Ishikawa (cell line): ENCODE data around the gene SUZ12.

Experiments
- CEBPB ChIP-seq: IDR thresholded peaks from 2 replicates; pipeline ENCODE4 v1.6.1; 2012
- CREB1 ChIP-seq: IDR thresholded peaks from 2 replicates; pipeline ENCODE4 v1.6.1; 2012; ENCODE audit warnings: low read depth
- EGR1 ChIP-seq: IDR thresholded peaks from 2 replicates; pipeline ENCODE4 v1.6.1; 2012
- EP300 ChIP-seq: IDR thresholded peaks from 2 replicates; pipeline ENCODE4 v1.6.1; 2012; ENCODE audit warnings: borderline replicate concordance
- FOXM1 ChIP-seq: IDR thresholded peaks from 2 replicates; pipeline ENCODE4 v1.6.1; 2012; ENCODE audit warnings: low read depth, borderline replicate concordance
- NFIC ChIP-seq: IDR thresholded peaks from 2 replicates; pipeline ENCODE4 v1.6.1; 2012
- RAD21 ChIP-seq: IDR thresholded peaks from 2 replicates; pipeline ENCODE4 v1.6.1; 2012; ENCODE audit warnings: low read depth
- TAF1 ChIP-seq: IDR thresholded peaks from 2 replicates; pipeline ENCODE4 v1.6.1; 2012; ENCODE audit warnings: low read depth, mild to moderate bottlenecking
- TCF12 ChIP-seq: IDR thresholded peaks from 2 replicates; pipeline ENCODE4 v1.6.1; 2012; ENCODE audit warnings: low read depth
- TEAD4 ChIP-seq: IDR thresholded peaks from 2 replicates; pipeline ENCODE4 v1.6.1; 2012
- USF1 ChIP-seq: IDR thresholded peaks from 2 replicates; pipeline ENCODE4 v1.6.1; 2012
- YY1 ChIP-seq: IDR thresholded peaks from 2 replicates; pipeline ENCODE4 v1.6.1; 2012; ENCODE audit warnings: low read depth
- ZBTB7A ChIP-seq: IDR thresholded peaks from 2 replicates; pipeline ENCODE4 v1.6.1; 2012; ENCODE audit warnings: low read depth
- TF ChIP-seq, protein P1 (sequence below): IDR thresholded peaks from 2 replicates; pipeline ENCODE4 v1.6.1; 2012
- TF ChIP-seq, protein P2 (sequence below): IDR thresholded peaks from 2 replicates; pipeline ENCODE4 v1.6.1; 2012; ENCODE audit warnings: low read depth, mild to moderate bottlenecking

SUZ12 gene

DNA sequence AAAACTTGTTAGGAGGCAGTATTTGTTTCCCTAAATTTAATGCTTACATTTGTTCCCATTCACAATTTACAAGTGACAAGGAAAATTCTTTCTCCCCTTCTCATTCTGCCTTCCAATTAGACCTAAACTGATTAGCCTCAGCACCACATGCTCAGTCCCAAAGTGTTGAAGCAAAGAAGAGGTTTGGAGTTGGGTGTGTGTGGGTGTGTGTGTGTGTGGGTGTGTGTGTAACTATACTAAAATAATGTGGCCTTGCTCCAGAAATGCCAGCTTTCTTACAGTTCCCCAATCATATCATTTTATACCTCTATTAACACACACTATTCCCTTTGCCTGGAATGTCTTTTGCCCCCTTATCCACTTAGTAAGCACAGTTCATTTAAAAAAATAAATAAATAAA is 28.4 kb upstream of the SUZ12 start:
- TF ChIP-seq EGR1 (0 out of 2 replicates have a peak, but pooled peaks have one; percentile 20), FOXM1 (no peak)
- TF ChIP-seq, protein P1, sequence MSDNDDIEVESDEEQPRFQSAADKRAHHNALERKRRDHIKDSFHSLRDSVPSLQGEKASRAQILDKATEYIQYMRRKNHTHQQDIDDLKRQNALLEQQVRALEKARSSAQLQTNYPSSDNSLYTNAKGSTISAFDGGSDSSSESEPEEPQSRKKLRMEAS, result no peak

- TF ChIP-seq RAD21, result 0 out of 2 replicates have a peak, but pooled peaks have one; percentile 17
Observed at GRCh38 chr17:31912705-31913104, 24.1 kb upstream of the SUZ12 start.

DNA sequence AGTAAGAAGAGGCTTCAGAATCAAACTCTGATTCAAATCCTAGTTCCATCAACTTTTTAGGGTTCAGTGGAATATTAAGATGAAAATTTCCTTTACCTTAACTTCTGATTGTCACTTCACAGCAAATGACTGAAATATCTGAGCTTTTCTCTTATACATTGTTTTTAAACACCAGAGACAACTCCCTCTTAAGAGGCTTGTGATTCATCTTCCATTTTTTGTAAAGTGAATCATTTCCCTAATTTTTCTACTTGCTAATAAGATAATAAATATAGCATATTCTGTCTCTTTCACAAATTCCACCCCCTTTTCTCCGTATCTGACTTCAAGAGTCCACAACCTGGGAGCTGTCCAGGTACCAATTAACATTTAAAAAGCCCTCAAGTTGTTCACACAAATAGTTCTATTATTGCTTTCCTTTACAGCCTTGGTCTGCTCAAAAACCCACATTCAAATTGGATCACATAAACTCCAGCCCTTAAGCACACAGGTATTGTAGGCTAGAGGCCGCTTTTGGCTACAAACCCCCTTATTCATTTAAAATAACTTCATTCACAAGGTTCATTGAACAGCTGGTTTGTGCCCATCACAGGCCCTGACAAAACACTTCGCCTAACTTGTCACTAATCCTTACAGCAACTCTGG is 21.2 kb upstream of the SUZ12 start:
- TF ChIP-seq CREB1 (no peak), FOXM1 (no peak)
- TF ChIP-seq, protein P2, sequence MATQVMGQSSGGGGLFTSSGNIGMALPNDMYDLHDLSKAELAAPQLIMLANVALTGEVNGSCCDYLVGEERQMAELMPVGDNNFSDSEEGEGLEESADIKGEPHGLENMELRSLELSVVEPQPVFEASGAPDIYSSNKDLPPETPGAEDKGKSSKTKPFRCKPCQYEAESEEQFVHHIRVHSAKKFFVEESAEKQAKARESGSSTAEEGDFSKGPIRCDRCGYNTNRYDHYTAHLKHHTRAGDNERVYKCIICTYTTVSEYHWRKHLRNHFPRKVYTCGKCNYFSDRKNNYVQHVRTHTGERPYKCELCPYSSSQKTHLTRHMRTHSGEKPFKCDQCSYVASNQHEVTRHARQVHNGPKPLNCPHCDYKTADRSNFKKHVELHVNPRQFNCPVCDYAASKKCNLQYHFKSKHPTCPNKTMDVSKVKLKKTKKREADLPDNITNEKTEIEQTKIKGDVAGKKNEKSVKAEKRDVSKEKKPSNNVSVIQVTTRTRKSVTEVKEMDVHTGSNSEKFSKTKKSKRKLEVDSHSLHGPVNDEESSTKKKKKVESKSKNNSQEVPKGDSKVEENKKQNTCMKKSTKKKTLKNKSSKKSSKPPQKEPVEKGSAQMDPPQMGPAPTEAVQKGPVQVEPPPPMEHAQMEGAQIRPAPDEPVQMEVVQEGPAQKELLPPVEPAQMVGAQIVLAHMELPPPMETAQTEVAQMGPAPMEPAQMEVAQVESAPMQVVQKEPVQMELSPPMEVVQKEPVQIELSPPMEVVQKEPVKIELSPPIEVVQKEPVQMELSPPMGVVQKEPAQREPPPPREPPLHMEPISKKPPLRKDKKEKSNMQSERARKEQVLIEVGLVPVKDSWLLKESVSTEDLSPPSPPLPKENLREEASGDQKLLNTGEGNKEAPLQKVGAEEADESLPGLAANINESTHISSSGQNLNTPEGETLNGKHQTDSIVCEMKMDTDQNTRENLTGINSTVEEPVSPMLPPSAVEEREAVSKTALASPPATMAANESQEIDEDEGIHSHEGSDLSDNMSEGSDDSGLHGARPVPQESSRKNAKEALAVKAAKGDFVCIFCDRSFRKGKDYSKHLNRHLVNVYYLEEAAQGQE, result peak; percentile 23; the same call in 1 of the 2 replicates

DNA sequence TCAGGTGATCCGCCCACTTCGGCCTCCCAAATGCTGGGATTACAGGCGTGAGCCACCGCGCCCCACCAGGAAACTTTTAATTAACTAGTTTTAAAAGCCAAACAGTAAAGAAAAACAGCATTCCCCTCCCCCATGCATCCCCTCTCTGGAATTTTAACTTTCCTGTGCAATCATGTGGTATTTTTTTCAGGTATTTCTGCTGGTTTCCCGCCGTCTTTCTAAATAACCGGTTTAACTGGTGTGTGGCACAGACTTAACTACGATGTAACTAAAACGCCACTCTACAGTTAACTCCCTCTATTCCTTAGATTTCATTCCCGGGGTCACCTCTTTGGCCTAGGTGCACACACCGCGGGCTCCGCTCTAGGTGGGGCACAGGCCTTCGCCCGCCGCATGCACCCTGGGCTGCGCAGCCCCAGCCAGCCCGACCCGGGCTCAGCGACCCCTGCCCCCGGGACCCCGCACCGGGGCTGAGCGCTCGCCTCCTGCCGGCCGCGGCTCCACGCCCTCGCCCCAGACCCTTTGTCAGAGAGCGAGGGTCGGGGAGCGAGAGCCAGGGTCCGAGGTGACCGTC is 20.2 kb upstream of the SUZ12 start:
- TF ChIP-seq YY1 (no peak), CREB1 (no peak), EGR1 (no peak), FOXM1 (no peak), CEBPB (no peak), TCF12 (no peak), ZBTB7A (no peak), TAF1 (no peak), EP300 (no peak), TEAD4 (no peak), NFIC (no peak), USF1 (no peak), RAD21 (no peak)
- TF ChIP-seq, protein P2, result no peak
- TF ChIP-seq, protein P1, result no peak

GRCh38 chr17:31917065-31917529 is 19.7 kb upstream of the SUZ12 start:
- no peak for TF ChIP-seq RAD21
- no peak for TF ChIP-seq TEAD4
- no peak for TF ChIP-seq TCF12
- no peak for TF ChIP-seq NFIC
- TF ChIP-seq EP300, result no peak
- no peak for TF ChIP-seq USF1
- TF ChIP-seq ZBTB7A, result no peak
- TF ChIP-seq YY1, result no peak
- TF ChIP-seq EGR1, result no peak
- TF ChIP-seq TAF1, result no peak
- TF ChIP-seq, protein P1, result no peak
- TF ChIP-seq CEBPB, result no peak

DNA sequence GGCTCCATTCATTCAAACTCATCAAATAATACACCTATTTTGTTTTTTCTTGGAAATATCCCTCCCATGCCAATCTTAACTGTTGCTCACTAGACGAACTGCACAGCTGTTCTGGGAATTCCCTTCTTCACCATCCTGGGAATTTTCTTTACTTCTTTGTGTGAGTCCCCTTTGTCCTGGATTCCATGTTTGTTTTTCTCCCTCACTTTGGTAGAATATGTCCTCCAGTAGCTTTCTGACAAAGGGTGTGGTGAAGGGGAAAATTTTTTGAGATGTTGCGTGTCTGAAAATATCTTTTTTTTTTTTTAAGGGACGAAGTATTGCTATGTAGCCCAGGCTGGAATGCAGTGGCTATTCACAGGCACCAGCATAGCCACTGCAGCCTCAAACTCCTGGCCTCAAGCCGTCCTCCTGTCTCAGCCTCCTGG is 18.1 kb upstream of the SUZ12 start:
- TF ChIP-seq EGR1, result no peak
- no peak for TF ChIP-seq ZBTB7A
- no peak for TF ChIP-seq EP300
- no peak for TF ChIP-seq NFIC
- no peak for TF ChIP-seq USF1
- TF ChIP-seq TCF12, result no peak
- no peak for TF ChIP-seq TEAD4
- TF ChIP-seq, protein P2, result no peak
- TF ChIP-seq TAF1, result no peak
- no peak for TF ChIP-seq FOXM1
- TF ChIP-seq, protein P1, result no peak
- no peak for TF ChIP-seq CEBPB
- no peak for TF ChIP-seq RAD21
- no peak for TF ChIP-seq CREB1
- no peak for TF ChIP-seq YY1
